Neural progenitor cell (in vitro differentiated cells): Measurements from ENCODE around the gene MTREX. TPM values are rescaled to one million over a fixed set of nuclear protein-coding genes. Genes with fewer than 3 reads are reported as not detected.

Experiments
- DNase-seq: peaks from one replicate; pipeline ENCODE4 v3.0.0-alpha.2; 2016; ENCODE audit warnings: low spot score
- H2AFZ ChIP-seq: fragments of 200-600 bp; sonication (generic); replicated peaks from 2 replicates; pipeline ENCODE4 v1.6.1; 2016; ENCODE audit warnings: antibody characterized with exemption
- H3F3A ChIP-seq: fragments of 200-600 bp; sonication (generic); 2 replicates; pipeline ENCODE4 v1.6.1; 2016; ENCODE audit warnings: antibody characterized with exemption, low read depth
- H3K27ac ChIP-seq: fragments of 200-600 bp; sonication (generic); 2 replicates; pipeline ENCODE4 v1.5.1; 2016; ENCODE audit warnings: mild to moderate bottlenecking
- H3K27me3 ChIP-seq: fragments of 200-600 bp; sonication (generic); 2 replicates; pipeline ENCODE4 v1.6.1; 2016; ENCODE audit warnings: mild to moderate bottlenecking, moderate library complexity
- H3K36me3 ChIP-seq: fragments of 200-600 bp; sonication (generic); 2 replicates; pipeline ENCODE4 v1.5.1; 2016
- H3K4me1 ChIP-seq: fragments of 200-600 bp; sonication (generic); 2 replicates; pipeline ENCODE4 v1.6.1; 2016; ENCODE audit warnings: mixed run types
- H3K4me2 ChIP-seq: fragments of 200-600 bp; sonication (generic); 2 replicates; pipeline ENCODE4 v1.6.1; 2016
- H3K4me3 ChIP-seq: fragments of 200-600 bp; sonication (generic); 2 replicates; pipeline ENCODE4 v1.5.1; 2016
- H3K79me2 ChIP-seq: fragments of 200-600 bp; sonication (generic); 2 replicates; pipeline ENCODE4 v1.6.1; 2016; ENCODE audit warnings: low read depth
- H3K9ac ChIP-seq: fragments of 200-600 bp; sonication (generic); 2 replicates; pipeline ENCODE4 v1.6.1; 2016
- H3K9me3 ChIP-seq: fragments of 200-600 bp; sonication (generic); 2 replicates; pipeline ENCODE4 v1.5.1; 2016; ENCODE audit warnings: low read depth
- H4K20me1 ChIP-seq: fragments of 200-600 bp; sonication (generic); 2 replicates; pipeline ENCODE4 v1.6.1; 2016; ENCODE audit warnings: low read depth
- H3K27ac Mint-ChIP-seq: 3 replicates; pipeline ENCODE4 v1.8.0; 2021; ENCODE audit warnings: mixed read lengths
- H3K27me3 Mint-ChIP-seq: 2 replicates; pipeline ENCODE4 v1.8.0; 2022; ENCODE audit warnings: low read depth, mild to moderate bottlenecking, inconsistent platforms, moderate library complexity, mixed read lengths; ENCODE audit not compliant: insufficient read depth
- H3K36me3 Mint-ChIP-seq: 3 replicates; pipeline ENCODE4 v1.8.0; 2021; ENCODE audit warnings: mixed read lengths
- H3K4me1 Mint-ChIP-seq: 3 replicates; pipeline ENCODE4 v1.8.0; 2021; ENCODE audit warnings: mixed read lengths
- H3K4me3 Mint-ChIP-seq: 3 replicates; pipeline ENCODE4 v1.8.0; 2021; ENCODE audit warnings: mild to moderate bottlenecking, moderate library complexity, mixed read lengths
- H3K9me3 Mint-ChIP-seq: 3 replicates; pipeline ENCODE4 v1.8.0; 2020; ENCODE audit warnings: mixed read lengths
- EZH2 ChIP-seq: fragments of 200-600 bp; sonication (generic); IDR thresholded peaks from 2 replicates; pipeline ENCODE4 v1.6.1; 2017; ENCODE audit warnings: antibody characterized with exemption, mild to moderate bottlenecking, moderate library complexity
- EZH2phosphoT487 ChIP-seq: fragments of 200-600 bp; sonication (generic); IDR thresholded peaks from 2 replicates; pipeline ENCODE4 v1.6.1; 2017; ENCODE audit warnings: antibody characterized with exemption
- total RNA-seq: library from RNA; depleted of rRNA; stranded (reverse); fragments of >200 nt; gene quantifications from 2 replicates; pipeline ENCODE4 v1.2.3, GENCODE V29; 2015; ENCODE audit warnings: low replicate concordance
- TF ChIP-seq, protein P1 (sequence below): fragments of 200-600 bp; sonication (generic); IDR thresholded peaks from 2 replicates; pipeline ENCODE4 v1.5.1; 2017; ENCODE audit warnings: antibody characterized with exemption, mild to moderate bottlenecking

MTREX gene
- total RNA-seq, 1 donor from 2014 or later, result 198 TPM

DNA sequence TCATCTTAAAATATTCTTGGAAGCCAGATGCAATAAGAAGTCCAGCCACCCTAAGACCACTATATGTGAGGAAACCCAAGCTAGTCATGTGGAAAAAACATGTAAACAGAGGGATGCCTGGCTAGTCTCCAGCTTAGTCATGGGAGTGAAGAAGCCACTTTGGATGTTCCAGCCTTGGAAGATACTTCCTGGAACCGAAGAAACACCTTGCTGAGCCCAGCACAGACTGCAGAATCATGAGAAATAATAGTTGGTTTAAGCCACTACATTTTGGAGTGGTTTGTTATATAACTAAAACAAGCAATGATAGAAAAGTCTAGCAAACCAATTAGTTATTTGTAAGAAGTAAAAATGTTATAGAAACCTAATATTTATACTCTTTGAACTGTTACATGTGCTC, 12.9 kb upstream of the MTREX start:
- Histone ChIP-seq H3K9ac (no peak overlapping the region), H2AFZ (no peak overlapping the region), H3K4me3 (no peak overlapping the region), H3K27me3 (no peaks in the 10 kb centered on the region), H3K27ac (no peak overlapping the region), H4K20me1 (no peaks in the 10 kb centered on the region), H3K79me2 (peaks cover 22% of the 10 kb centered on the region), H3K4me2 (no peak overlapping the region), H3K4me1 (no peaks in the 10 kb centered on the region), H3F3A (no peaks in the 10 kb centered on the region), H3K36me3 (peaks cover 39% of the 10 kb centered on the region), H3K9me3 (no peaks in the 10 kb centered on the region)
- Mint-ChIP-seq H3K36me3 (peaks cover 39% of the 10 kb centered on the region), H3K9me3 (no peaks in the 10 kb centered on the region), H3K27me3 (no peaks in the 10 kb centered on the region), H3K27ac (no peak overlapping the region), H3K4me3 (no peak overlapping the region), H3K4me1 (no peaks in the 10 kb centered on the region)
- no peak for DNase-seq
- TF ChIP-seq, protein P1, sequence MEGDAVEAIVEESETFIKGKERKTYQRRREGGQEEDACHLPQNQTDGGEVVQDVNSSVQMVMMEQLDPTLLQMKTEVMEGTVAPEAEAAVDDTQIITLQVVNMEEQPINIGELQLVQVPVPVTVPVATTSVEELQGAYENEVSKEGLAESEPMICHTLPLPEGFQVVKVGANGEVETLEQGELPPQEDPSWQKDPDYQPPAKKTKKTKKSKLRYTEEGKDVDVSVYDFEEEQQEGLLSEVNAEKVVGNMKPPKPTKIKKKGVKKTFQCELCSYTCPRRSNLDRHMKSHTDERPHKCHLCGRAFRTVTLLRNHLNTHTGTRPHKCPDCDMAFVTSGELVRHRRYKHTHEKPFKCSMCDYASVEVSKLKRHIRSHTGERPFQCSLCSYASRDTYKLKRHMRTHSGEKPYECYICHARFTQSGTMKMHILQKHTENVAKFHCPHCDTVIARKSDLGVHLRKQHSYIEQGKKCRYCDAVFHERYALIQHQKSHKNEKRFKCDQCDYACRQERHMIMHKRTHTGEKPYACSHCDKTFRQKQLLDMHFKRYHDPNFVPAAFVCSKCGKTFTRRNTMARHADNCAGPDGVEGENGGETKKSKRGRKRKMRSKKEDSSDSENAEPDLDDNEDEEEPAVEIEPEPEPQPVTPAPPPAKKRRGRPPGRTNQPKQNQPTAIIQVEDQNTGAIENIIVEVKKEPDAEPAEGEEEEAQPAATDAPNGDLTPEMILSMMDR, result no peak
- TF ChIP-seq EZH2phosphoT487, result no peak
- TF ChIP-seq EZH2, result no peak

DNA sequence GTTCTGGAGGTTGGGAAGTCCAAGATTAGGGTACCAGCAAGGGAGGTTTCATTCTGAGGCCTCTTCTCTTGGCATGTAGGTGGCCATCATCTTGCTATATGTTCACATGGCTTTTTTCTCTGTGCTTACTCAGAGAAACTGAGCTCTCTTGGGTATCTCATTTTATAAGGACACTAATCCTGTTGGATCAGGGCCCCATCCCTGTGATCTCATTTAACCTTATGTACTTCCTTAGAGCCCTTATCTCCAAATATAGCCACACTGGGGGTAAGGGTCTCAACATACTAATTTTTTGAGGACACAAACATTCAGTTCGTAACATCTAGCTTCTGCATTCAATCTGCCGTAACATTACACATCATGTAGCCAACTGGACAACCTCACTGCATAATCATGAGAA, 6.9 kb upstream of the MTREX start:
- Histone ChIP-seq H3K9me3 (no peaks in the 10 kb centered on the region), H3K4me3 (no peak overlapping the region), H3F3A (no peaks in the 10 kb centered on the region), H3K4me1 (peaks cover 8% of the 10 kb centered on the region), H3K27ac (no peak overlapping the region), H3K79me2 (peaks cover 81% of the 10 kb centered on the region), H3K27me3 (no peaks in the 10 kb centered on the region), H3K9ac (no peak overlapping the region), H3K4me2 (no peak overlapping the region), H4K20me1 (peaks cover 8% of the 10 kb centered on the region), H3K36me3 (peaks cover 13% of the 10 kb centered on the region), H2AFZ (no peak overlapping the region)
- Mint-ChIP-seq H3K4me3 (no peak overlapping the region), H3K27me3 (no peaks in the 10 kb centered on the region), H3K4me1 (no peaks in the 10 kb centered on the region), H3K9me3 (peaks cover 4% of the 10 kb centered on the region), H3K27ac (no peak overlapping the region), H3K36me3 (peaks cover 30% of the 10 kb centered on the region)
- no peak for TF ChIP-seq EZH2
- no peak for DNase-seq

DNA sequence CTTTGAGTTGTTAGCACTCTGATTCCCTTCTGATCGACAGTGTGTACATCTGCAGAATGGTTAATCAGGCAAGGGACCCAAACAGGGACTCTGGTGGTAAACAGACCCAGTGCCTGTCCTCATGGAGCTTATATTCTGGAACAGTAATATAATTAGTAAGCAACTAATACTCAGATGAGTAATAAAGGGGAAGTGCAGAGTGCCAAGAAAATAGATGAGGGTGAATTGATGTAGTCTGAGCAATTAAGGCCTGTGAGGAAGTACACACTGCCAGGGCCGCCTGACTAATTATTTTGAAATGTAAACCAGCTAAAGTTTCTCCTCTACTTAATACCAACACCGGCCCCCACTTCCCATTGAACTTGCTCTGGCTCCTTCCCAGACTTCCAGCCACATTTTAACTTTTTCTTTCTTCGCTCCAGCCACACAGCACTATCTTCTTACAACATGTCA, 4.5 kb upstream of the MTREX start:
- H3K9me3 ChIP-seq, result no peaks in the 10 kb centered on the region
- H3K9me3 Mint-ChIP-seq, result peaks cover 4% of the 10 kb centered on the region
- TF ChIP-seq, protein P1, result no peak
- no peak for TF ChIP-seq EZH2
- no peak for TF ChIP-seq EZH2phosphoT487
- H3K4me1 Mint-ChIP-seq, result no peaks in the 10 kb centered on the region
- no peak overlapping the region for H3K4me2 ChIP-seq
- H3K4me3 ChIP-seq, result no peak overlapping the region
- H2AFZ ChIP-seq, result no peak overlapping the region
- H3K27me3 ChIP-seq, result no peaks in the 10 kb centered on the region
- H3K27ac Mint-ChIP-seq, result no peak overlapping the region
- peaks cover 17% of the 10 kb centered on the region for H4K20me1 ChIP-seq
- no peak overlapping the region for H3K4me3 Mint-ChIP-seq
- H3K4me1 ChIP-seq, result peaks cover 16% of the 10 kb centered on the region
- peaks cover 10% of the 10 kb centered on the region for H3F3A ChIP-seq
- H3K9ac ChIP-seq, result no peak overlapping the region
- H3K27ac ChIP-seq, result no peak overlapping the region
- H3K36me3 Mint-ChIP-seq, result peaks cover 20% of the 10 kb centered on the region
- no peaks in the 10 kb centered on the region for H3K36me3 ChIP-seq
- H3K27me3 Mint-ChIP-seq, result no peaks in the 10 kb centered on the region
- H3K79me2 ChIP-seq, result peaks cover 91% of the 10 kb centered on the region
- no peak for DNase-seq

DNA sequence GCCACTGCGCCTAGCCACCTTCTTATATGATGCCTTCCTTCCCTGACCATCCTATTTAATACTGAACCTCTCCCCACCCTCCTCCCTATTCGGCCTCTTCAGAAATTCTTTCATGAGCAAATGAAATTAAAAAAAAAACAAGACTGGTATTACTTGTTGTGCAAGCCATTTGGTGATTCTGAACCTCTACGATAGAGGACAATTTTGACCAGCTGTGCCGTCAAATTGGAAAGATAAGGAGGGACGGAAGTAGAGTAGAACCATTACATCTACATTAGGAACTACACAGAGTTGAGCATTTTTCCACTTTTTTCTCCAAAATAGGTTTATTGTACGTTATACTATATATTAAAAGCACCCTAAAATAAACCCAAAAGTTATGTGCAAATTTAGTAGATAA, 3.2 kb upstream of the MTREX start:
- peaks cover 16% of the 10 kb centered on the region for H3K36me3 Mint-ChIP-seq
- no peak overlapping the region for H3K27ac Mint-ChIP-seq
- no peak overlapping the region for H2AFZ ChIP-seq
- H3K4me2 ChIP-seq, result no peak overlapping the region
- peaks cover 25% of the 10 kb centered on the region for H3K4me1 ChIP-seq
- no peaks in the 10 kb centered on the region for H3K9me3 ChIP-seq
- no peaks in the 10 kb centered on the region for H3K27me3 Mint-ChIP-seq
- no peak overlapping the region for H3K27ac ChIP-seq
- H3K4me3 Mint-ChIP-seq, result no peak overlapping the region
- no peaks in the 10 kb centered on the region for H3K36me3 ChIP-seq
- no peak for DNase-seq
- no peaks in the 10 kb centered on the region for H3K4me1 Mint-ChIP-seq
- H3K9ac ChIP-seq, result no peak overlapping the region
- no peaks in the 10 kb centered on the region for H3K27me3 ChIP-seq
- H3F3A ChIP-seq, result peaks cover 10% of the 10 kb centered on the region
- H3K79me2 ChIP-seq, result peaks cover 96% of the 10 kb centered on the region
- H3K4me3 ChIP-seq, result no peak overlapping the region
- H3K9me3 Mint-ChIP-seq, result peaks cover 4% of the 10 kb centered on the region
- TF ChIP-seq EZH2phosphoT487 (no peak), EZH2 (no peak)
- TF ChIP-seq, protein P1, result no peak
- peaks cover 17% of the 10 kb centered on the region for H4K20me1 ChIP-seq
